ENCODE measurements around the gene ACSL3. TPM values are rescaled to one million over a fixed set of nuclear protein-coding genes. Genes with fewer than 3 reads are reported as not detected.
"Not testable (repeated sequence)": the region's sequence is repeated elsewhere in the genome, so short reads cannot be mapped to it uniquely, and the experiment has no call there.

ACSL3 gene
- total RNA-seq, 1 donor from 2014 or later = 48.9 TPM

- DNase-seq (ENCODE audit: low spot score in 2 of 2) = no peak
- no peak overlapping the region for H3K4me3 ChIP-seq
- intact Hi-C loops (cut with DNase I) = no loop called here
- H3K9me3 ChIP-seq = no peaks in the 10 kb centered on the region
- no peak overlapping the region for H3K27ac ChIP-seq
- no peak for TF ChIP-seq CTCF (IDR thresholded peaks at IDR 0.05)
- no peaks in the 10 kb centered on the region for H3K36me3 ChIP-seq
- no peaks in the 10 kb centered on the region for H3K4me1 ChIP-seq
- H3K27me3 ChIP-seq = no peaks in the 10 kb centered on the region
These were observed 25.0 kb upstream of the ACSL3 start for GRCh38 chr2:222835823-222836151.

- Histone ChIP-seq H3K9me3 (no peaks in the 10 kb centered on the region), H3K36me3 (no peaks in the 10 kb centered on the region), H3K27me3 (no peaks in the 10 kb centered on the region), H3K27ac (no peak overlapping the region), H3K4me3 (no peak overlapping the region), H3K4me1 (no peaks in the 10 kb centered on the region)
- intact Hi-C loops (cut with DNase I) = no loop called here
- no peak for DNase-seq (ENCODE audit: low spot score in 2 of 2)
- no peak for TF ChIP-seq CTCF (IDR thresholded peaks at IDR 0.05)
These were observed 23.2 kb upstream of the ACSL3 start for GRCh38 chr2:222837643-222838056.

- H3K4me3 ChIP-seq = no peak overlapping the region
- intact Hi-C loops (cut with DNase I) = no loop called here
- H3K36me3 ChIP-seq = no peaks in the 10 kb centered on the region
- H3K4me1 ChIP-seq = peaks cover 0 to 4% of the 10 kb centered on the region in 2 donors
- H3K27ac ChIP-seq = no peak overlapping the region
- TF ChIP-seq CTCF (IDR thresholded peaks at IDR 0.05) = no peak
- DNase-seq (ENCODE audit: low spot score in 2 of 2) = no peak
- no peaks in the 10 kb centered on the region for H3K9me3 ChIP-seq
- H3K27me3 ChIP-seq = no peaks in the 10 kb centered on the region
These were observed 20.6 kb upstream of the ACSL3 start for GRCh38 chr2:222840060-222840802.

GRCh38 chr2:222842491-222843174 is 18.2 kb upstream of the ACSL3 start:
- TF ChIP-seq CTCF (IDR thresholded peaks at IDR 0.05) = no peak

GRCh38 chr2:222844323-222844722 is 16.5 kb upstream of the ACSL3 start:
- TF ChIP-seq CTCF (IDR thresholded peaks at IDR 0.05) = no peak
- H3K9me3 ChIP-seq = no peaks in the 10 kb centered on the region
- H3K27me3 ChIP-seq = no peaks in the 10 kb centered on the region
- peak in 1 of 2 donors; percentile 72 for DNase-seq (ENCODE audit: low spot score in 2 of 2)
- H3K36me3 ChIP-seq = no peaks in the 10 kb centered on the region
- H3K27ac ChIP-seq = peak overlapping the region; percentile 65 to 69
- intact Hi-C loops (cut with DNase I) = no loop called here
- no peak overlapping the region for H3K4me3 ChIP-seq
- peaks cover 0 to 4% of the 10 kb centered on the region in 2 donors for H3K4me1 ChIP-seq

More at GRCh38 chr2:222842491-222843174, 18.2 kb upstream of the ACSL3 start:
- Histone ChIP-seq H3K27me3 (no peaks in the 10 kb centered on the region), H3K27ac (no peak overlapping the region), H3K4me3 (no peak overlapping the region), H3K9me3 (no peaks in the 10 kb centered on the region), H3K4me1 (peaks cover 0 to 4% of the 10 kb centered on the region in 2 donors), H3K36me3 (no peaks in the 10 kb centered on the region)
- intact Hi-C loops (cut with DNase I) = no loop called here
- DNase-seq (ENCODE audit: low spot score in 2 of 2) = no peak

- intact Hi-C loops (cut with DNase I); H3K4me1 ChIP-seq; H3K27me3 ChIP-seq; H3K27ac ChIP-seq; H3K4me3 ChIP-seq; H3K36me3 ChIP-seq; H3K9me3 ChIP-seq; DNase-seq (ENCODE audit: low spot score in 2 of 2): not testable (repeated sequence)
These were observed 15.5 kb upstream of the ACSL3 start for GRCh38 chr2:222845314-222845713.

Data from ascending aorta (tissue), 2 donors.